ENCODE data around the gene SDF2L1. TPM values are rescaled to one million over a fixed set of nuclear protein-coding genes. Genes with fewer than 3 reads are reported as not detected.
"Not testable (repeated sequence)": the region's sequence is repeated elsewhere in the genome, so short reads cannot be mapped to it uniquely, and the experiment has no call there.

Gene SDF2L1
- total RNA-seq, 1 donor from 2014 or later = 23.2 TPM

DNA sequence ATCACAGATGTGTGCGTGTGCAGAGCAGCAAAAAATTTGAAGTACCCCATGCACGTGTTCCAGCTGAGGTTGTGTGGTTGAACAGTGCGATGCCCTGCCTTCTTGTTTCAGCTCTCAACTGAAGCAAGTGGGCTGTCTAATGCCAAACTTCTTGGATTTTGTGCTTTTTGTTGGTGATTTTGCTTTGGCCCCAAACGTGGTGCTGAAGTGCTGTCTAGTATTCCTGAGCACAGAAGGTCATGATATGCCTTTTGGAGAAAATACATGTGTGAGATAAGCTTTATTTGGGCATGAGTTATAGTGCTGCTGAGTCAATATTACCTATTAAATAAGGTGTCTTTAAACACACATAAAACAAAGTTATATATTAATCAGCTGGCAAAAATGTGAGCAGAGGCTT is 26.4 kb upstream of the SDF2L1 start:
- H3K27ac Mint-ChIP-seq (ENCODE audit: unreplicated experiment) = no peak overlapping the region
- no peaks in the 10 kb centered on the region for H3K27me3 Mint-ChIP-seq (ENCODE audit: unreplicated experiment)
- peaks cover 11% of the 10 kb centered on the region for H3K4me1 Mint-ChIP-seq (ENCODE audit: unreplicated experiment)
- H3K36me3 Mint-ChIP-seq (ENCODE audit: unreplicated experiment) = peaks cover 16% of the 10 kb centered on the region
- no peak overlapping the region for H3K4me3 Mint-ChIP-seq (ENCODE audit: unreplicated experiment)
- DNase-seq (ENCODE audit: extremely low spot score, unreplicated experiment) = no peak
- no peaks in the 10 kb centered on the region for H3K9me3 Mint-ChIP-seq (ENCODE audit: unreplicated experiment)
- no peak for TF ChIP-seq CTCF (IDR thresholded peaks at IDR 0.05)

GRCh38 chr22:21617337-21617736 is 24.8 kb upstream of the SDF2L1 start:
- H3K9me3 Mint-ChIP-seq (ENCODE audit: unreplicated experiment); DNase-seq (ENCODE audit: extremely low spot score, unreplicated experiment); H3K4me3 Mint-ChIP-seq (ENCODE audit: unreplicated experiment); H3K27ac Mint-ChIP-seq (ENCODE audit: unreplicated experiment); H3K27me3 Mint-ChIP-seq (ENCODE audit: unreplicated experiment): not testable (repeated sequence)
- peaks cover 13% of the 10 kb centered on the region for H3K36me3 Mint-ChIP-seq (ENCODE audit: unreplicated experiment)
- peaks cover 21% of the 10 kb centered on the region for H3K4me1 Mint-ChIP-seq (ENCODE audit: unreplicated experiment)

- H3K9me3 Mint-ChIP-seq (ENCODE audit: unreplicated experiment) = no peaks in the 10 kb centered on the region
- peaks cover 37% of the 10 kb centered on the region for H3K4me1 Mint-ChIP-seq (ENCODE audit: unreplicated experiment)
- H3K36me3 Mint-ChIP-seq (ENCODE audit: unreplicated experiment) = peaks cover 11% of the 10 kb centered on the region
- no peak for DNase-seq (ENCODE audit: extremely low spot score, unreplicated experiment)
- no peak overlapping the region for H3K27ac Mint-ChIP-seq (ENCODE audit: unreplicated experiment)
- H3K4me3 Mint-ChIP-seq (ENCODE audit: unreplicated experiment) = no peak overlapping the region
- no peak for TF ChIP-seq CTCF (IDR thresholded peaks at IDR 0.05)
- no peaks in the 10 kb centered on the region for H3K27me3 Mint-ChIP-seq (ENCODE audit: unreplicated experiment)
Measured at GRCh38 chr22:21621025-21621424, 21.1 kb upstream of the SDF2L1 start.

GRCh38 chr22:21622011-21622918 is 19.8 kb upstream of the SDF2L1 start:
- Mint-ChIP-seq H3K9me3 (ENCODE audit: unreplicated experiment) (no peaks in the 10 kb centered on the region), H3K4me1 (ENCODE audit: unreplicated experiment) (peaks cover 39% of the 10 kb centered on the region), H3K27ac (ENCODE audit: unreplicated experiment) (peak overlapping the region; percentile 54), H3K4me3 (ENCODE audit: unreplicated experiment) (no peak overlapping the region), H3K36me3 (ENCODE audit: unreplicated experiment) (peaks cover 9% of the 10 kb centered on the region), H3K27me3 (ENCODE audit: unreplicated experiment) (no peaks in the 10 kb centered on the region)
- no peak for DNase-seq (ENCODE audit: extremely low spot score, unreplicated experiment)
- TF ChIP-seq CTCF (IDR thresholded peaks at IDR 0.05) = no peak

DNA sequence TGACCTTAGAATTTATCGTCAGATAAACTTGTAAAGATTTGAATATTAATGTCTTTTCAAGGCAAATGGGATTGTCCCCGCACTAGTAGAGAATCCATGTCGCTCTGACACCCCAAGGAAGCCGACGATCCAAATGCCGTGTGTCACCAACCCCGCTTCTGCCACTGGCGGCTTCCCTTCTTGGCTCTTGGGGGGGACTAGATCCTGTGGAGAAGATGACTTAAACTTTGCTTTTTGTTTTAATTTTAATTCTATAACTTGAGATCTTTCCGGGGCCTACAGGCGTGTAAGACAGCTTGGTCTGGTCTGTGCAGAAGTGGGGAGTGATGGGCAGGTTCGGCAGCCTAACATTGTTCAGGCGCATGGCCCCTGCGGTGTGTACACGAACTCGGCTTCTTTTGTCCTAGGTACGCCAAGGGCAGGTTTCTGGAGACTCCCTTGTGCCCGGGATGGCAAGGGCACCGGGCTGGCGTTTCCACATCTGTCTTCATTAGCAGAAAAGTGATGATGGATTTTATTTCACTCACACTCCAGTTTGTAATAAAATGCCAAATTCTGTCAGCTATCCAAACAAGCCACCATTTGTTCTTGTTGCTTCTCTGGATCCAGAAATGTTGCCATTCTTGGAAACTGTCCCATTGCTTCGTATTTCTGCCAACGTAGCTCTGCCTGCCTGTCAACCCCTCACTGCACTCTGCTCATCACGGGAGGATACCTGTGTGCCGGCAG is 19.0 kb upstream of the SDF2L1 start:
- H3K27ac Mint-ChIP-seq (ENCODE audit: unreplicated experiment) = peak overlapping the region; percentile 66
- H3K4me3 Mint-ChIP-seq (ENCODE audit: unreplicated experiment) = no peak overlapping the region
- peaks cover 11% of the 10 kb centered on the region for H3K36me3 Mint-ChIP-seq (ENCODE audit: unreplicated experiment)
- DNase-seq (ENCODE audit: extremely low spot score, unreplicated experiment) = no peak
- H3K9me3 Mint-ChIP-seq (ENCODE audit: unreplicated experiment) = no peaks in the 10 kb centered on the region
- TF ChIP-seq CTCF (IDR thresholded peaks at IDR 0.05) = no peak
- no peaks in the 10 kb centered on the region for H3K27me3 Mint-ChIP-seq (ENCODE audit: unreplicated experiment)
- peaks cover 40% of the 10 kb centered on the region for H3K4me1 Mint-ChIP-seq (ENCODE audit: unreplicated experiment)

Data from osteocyte (in vitro differentiated cells).